ENCODE measurements around the gene CAMTA1.

CAMTA1 gene

DNA sequence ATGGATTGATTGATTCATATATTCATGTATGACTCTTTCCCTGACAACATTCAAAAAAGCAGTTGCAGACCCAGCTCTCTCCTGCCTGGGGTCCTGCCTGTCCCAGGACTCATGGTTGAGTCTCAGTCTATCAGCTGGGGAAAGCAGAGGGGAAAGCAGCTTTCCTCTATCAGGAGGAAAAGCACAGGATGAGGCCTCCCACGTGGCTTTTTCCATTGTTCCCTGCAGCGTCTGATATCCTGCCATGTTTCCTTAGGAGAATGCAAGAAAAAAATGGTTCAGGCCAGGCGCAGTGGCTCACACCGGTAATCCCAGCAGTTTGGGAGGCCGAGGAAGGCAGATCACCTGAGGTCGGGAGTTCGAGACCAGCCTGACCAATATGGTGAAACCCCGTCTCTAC lies 852.8 kb downstream of the CAMTA1 start:
- Histone ChIP-seq H3K27ac (no peak overlapping the region), H3K4me3 (no peak overlapping the region)

DNA sequence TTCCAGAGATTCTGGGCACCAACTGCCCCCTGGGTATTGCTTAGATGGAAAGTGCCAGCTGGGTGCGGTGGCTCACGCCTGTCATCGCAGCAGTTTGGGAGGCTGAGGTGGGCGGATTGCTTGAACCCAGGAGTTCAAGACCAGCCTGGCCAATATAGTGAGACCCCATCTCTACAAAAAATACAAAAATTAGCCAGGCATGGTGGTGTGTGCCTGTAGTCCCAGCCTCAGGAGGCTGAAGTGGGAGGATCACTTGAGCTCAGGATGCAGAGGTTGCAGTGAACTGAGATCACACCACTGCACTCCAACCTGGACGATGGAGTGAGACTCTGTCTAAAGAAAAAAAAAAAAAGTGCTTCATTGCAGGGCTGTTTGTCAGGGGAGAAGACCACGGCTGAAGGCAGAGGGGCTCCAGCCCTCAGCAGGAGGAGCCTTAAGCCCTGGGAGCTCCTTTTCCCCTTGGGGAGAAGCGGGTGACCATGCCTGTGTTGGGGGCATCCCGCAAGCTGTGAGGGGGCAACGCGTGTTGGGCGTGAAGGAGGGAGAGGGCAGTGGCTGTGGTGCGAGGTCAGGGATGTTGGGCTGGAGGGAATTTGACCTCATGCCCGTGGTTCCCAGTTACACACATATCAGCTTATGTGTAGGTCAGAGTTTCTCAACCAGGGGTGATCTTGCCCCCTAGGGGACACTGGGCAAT lies 854.3 kb downstream of the CAMTA1 start:
- H3K4me3 ChIP-seq = no peak overlapping the region
- H3K27ac ChIP-seq = no peak overlapping the region

DNA sequence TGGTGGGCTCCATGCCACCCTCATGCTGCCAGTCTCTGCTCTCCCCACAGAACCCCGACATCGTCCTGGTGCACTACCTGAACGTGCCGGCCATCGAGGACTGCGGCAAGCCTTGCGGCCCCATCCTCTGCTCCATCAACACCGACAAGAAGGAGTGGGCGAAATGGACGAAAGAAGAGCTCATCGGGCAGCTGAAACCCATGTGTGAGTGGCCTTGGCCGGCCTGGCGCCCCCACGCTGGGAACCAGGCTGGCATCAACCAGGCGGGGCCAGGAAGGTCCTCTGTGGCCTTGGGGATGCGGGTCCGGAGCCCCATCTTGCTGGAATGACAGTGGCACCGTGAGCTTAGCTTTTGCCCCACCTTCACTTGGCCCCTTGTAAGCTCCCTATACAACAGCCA lies 855.1 kb downstream of the CAMTA1 start:
- H3K27ac ChIP-seq = no peak overlapping the region

DNA sequence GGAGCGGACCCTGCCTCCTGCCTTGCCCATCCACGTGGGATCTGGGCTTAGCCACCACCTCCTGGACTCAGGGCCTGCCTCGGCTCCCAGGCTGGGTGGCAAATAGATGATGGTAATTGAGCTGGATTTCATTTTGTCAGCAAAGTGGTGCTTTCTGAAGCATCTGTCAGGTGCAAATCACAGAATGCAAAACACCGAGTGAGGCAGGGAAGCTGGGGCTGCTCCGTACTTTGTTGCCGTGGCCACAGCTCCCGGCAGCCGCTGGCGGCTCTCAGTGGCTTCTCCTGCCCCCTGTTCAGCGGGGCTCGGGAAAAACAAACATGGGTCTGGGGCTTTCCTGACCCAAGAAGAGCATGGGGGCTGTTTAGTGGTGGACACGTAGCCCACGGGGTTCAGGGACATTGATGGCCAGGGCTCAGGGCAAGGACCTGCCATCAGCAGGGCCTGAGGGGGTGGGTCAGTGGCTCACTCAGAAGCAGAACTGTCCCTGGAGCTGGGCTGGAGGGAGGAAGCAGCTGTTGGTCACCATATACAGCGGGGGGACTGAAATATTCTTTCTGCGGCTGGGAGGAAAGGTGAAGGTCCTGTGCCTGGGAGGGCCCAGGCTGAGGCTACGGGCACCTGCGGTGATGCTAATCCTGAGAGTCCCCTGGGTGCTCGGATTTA lies 855.8 kb downstream of the CAMTA1 start:
- Histone ChIP-seq H3K4me3 (no peak overlapping the region), H3K27ac (no peak overlapping the region)

More for the DNA sequence above, 855.1 kb downstream of the CAMTA1 start:
- no peak overlapping the region for H3K4me3 ChIP-seq

DNA sequence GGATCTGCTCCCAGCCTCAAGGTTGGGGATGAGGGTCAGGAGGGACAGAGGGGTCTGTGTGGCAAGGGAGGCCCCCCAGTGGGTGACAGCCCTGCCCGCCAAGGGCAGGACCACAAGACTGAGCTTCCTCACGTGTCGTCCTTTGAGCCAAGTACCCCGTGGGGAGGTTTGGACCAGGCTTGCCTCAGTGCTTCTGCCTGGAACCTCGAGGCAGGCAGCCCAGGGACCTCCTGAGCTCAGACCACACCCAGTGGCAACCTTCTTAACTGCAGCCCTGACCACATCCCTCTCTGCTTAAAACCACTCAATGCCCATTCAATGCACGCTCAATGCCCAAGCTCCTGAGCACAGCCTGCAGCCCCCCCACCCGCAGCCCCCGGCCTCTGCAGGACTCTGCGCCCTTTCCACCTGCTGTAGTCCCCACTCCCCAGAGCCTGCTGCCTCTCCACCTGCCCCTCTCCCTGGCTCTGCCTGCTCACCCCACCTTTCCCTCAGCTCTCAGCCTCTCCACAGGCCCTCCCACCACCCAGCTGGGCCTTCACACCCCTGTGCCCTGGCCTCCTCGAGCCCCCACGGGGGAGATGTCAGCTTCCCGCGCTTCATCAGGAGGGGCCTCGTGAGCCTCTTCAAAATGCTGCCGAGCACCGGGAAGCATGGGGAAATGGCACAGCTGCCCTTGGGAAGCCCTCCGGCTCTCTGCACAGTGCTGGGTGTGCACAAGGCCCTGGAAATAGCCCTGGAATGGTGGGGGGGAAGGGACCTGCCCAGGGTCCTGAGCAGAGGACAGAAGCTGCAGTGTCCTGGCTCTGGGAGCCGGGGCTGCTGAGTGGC lies 856.5 kb downstream of the CAMTA1 start:
- Histone ChIP-seq H3K27ac (no peak overlapping the region), H3K4me3 (no peak overlapping the region)

DNA sequence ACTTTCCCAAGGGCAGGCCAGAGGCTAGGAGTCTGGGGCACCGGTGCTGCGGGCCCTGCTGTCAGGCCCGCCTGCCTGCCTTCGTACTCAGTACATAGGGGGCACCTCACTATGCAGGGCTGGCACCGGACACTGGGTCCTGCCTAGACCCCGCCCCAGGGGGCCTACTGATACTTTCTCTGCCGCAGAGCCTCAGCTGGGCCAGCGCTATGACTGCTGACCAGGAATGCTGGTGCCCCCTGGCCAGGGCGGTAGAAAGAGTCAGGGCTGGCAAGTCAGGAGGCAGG lies 857.1 kb downstream of the CAMTA1 start:
- Histone ChIP-seq H3K4me3 (no peak overlapping the region), H3K27ac (no peak overlapping the region)

DNA sequence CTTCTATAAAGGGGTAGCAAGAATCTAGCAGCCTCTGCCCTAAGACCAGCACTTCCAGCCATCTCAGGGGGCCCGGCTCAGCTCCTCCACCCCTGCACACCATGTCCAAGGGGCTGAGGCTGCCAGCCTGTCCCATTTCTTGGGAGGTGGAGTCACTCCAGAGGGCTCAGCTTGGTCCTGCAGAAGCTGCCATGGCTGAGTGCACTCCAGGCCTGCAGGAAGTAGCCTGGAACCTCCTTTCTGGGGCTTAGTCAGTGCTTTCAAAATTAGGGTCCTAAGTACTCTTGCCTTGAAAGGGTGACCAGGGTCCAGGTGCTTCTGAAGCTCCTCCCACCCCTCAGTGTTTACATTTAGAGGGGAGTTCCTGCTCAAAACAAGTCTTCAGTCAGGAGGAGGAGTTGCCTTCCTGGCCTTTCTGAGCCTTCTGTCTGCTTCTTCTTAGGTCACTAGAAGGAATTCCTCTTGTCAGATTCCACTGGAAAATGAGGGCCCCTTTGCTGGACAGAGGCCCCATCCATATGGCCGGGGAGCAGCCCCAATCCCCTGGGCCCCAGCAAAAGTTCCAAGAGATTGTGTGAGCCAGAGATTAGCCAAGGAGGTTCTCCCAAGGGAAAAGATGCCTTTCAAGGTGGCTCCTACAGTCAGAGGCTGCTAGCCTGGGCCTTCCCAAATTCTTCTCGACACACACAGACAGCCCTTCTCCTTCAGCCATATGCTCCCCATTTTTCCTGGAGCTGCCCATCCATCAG lies 857.7 kb downstream of the CAMTA1 start:
- no peak overlapping the region for H3K4me3 ChIP-seq
- no peak overlapping the region for H3K27ac ChIP-seq

DNA sequence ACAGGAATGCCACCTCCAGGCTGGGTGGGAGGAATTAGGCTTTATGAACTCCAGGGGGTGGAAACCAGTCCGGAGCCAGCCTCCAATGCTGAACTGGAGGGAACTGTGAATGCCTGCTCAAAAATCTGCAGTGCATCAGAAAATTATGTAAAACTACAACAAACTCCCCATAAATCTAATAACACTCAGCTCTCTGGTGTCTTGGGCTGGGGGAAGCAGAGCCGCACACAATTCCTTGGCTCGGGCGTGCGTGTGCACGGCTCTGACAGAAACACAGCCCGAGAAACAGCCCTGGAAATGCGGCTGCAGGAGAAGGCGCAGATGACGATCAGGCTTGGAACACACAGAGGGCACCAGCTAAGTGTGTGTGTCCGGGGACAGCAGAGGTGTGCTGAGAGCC lies 858.3 kb downstream of the CAMTA1 start:
- Histone ChIP-seq H3K4me3 (no peak overlapping the region), H3K27ac (no peak overlapping the region)

DNA sequence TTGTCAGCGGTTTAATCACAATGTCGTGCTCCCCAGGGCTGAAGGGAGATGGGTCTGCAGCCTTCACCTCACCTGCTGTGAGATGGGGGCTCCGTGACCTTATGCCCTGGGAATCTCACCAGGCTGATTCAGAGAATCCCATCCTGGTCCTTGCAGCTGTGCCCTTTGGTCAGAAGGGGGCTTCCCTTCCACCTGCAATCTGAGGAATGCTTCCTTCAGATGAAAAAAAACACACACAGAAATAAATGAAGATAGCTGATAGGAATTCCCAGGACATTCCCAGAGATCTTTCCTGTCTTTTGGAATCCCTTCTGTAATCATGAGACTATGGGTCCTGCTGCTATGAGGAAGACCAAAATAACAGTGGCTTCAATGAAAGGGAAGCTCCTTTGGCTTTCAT lies 858.8 kb downstream of the CAMTA1 start:
- Histone ChIP-seq H3K27ac (no peak overlapping the region), H3K4me3 (no peak overlapping the region)

DNA sequence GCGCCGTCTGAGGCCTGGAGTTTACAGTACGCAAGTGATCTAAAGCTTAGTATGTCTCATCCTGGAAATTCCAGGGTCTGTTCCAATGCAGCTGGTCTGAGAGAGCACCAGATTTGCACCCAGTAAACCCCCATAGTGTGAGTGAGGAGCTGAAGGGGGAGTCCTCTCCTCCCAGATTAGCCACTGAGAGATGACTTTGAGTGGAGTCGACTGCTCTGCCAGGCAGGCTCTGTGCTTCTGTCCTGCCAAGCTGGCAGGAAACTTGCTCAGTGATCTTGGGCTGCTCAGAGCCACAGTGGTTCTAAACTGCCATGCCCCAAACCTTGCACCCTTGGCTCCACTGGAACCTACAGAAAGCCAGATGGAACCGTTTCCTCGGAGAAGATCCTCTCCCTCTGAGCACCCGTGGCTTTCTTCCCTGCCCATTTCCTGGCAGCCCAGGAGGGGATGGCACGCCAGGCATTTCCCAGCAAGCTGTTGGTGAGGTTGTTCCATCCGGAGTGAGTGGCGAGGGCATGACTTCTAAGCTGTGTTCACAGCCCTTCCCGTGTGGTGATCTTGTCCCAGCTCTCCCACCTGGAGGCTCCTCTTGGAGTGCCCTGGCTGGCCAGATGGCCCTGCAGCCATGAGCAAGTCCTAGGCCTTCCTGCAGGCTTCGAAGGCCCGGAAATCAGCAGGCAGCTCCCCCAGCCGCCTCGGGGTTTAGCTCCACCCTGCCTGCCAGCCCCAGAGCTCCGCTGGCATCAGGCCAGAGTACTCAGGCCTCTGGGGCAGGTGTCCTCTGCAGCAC lies 859.9 kb downstream of the CAMTA1 start:
- Histone ChIP-seq H3K27ac (no peak overlapping the region), H3K4me3 (no peak overlapping the region)

DNA sequence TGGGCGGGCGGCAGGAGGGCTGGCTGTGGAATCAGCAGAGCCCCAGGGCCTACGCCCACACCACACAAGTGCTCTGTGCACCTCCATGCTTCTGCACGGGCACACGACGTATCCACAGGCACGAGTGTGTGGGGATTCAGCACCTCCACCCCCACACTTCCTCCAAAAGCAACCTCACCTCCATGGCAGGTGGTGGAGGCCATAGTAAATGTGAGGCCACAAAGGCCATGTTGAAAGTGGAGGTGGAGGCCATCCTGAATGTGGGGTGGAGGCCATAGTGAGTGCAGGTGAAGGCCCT lies 860.4 kb downstream of the CAMTA1 start:
- H3K4me3 ChIP-seq = no peak overlapping the region
- H3K27ac ChIP-seq = no peak overlapping the region

DNA sequence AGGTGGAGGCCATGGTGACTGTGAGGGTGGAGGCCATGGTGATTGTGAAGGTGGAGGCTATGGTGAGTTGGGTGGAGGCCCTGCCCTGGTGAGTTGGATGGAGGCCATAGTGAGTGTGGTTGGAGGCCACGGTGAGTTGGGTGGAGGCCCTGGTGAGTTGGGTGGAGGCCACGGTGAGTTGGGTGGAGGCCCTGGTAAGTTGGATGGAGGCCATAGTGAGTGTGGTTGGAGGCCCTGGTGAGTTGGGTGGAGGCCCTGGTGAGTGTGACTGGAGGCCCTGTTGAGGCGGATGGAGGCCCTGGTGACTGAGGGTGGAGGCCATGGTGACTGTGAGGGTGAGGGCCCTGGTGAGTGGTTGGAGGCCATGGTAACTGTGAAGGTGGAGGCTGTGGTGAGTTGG lies 860.9 kb downstream of the CAMTA1 start:
- no peak overlapping the region for H3K4me3 ChIP-seq
- no peak overlapping the region for H3K27ac ChIP-seq

DNA sequence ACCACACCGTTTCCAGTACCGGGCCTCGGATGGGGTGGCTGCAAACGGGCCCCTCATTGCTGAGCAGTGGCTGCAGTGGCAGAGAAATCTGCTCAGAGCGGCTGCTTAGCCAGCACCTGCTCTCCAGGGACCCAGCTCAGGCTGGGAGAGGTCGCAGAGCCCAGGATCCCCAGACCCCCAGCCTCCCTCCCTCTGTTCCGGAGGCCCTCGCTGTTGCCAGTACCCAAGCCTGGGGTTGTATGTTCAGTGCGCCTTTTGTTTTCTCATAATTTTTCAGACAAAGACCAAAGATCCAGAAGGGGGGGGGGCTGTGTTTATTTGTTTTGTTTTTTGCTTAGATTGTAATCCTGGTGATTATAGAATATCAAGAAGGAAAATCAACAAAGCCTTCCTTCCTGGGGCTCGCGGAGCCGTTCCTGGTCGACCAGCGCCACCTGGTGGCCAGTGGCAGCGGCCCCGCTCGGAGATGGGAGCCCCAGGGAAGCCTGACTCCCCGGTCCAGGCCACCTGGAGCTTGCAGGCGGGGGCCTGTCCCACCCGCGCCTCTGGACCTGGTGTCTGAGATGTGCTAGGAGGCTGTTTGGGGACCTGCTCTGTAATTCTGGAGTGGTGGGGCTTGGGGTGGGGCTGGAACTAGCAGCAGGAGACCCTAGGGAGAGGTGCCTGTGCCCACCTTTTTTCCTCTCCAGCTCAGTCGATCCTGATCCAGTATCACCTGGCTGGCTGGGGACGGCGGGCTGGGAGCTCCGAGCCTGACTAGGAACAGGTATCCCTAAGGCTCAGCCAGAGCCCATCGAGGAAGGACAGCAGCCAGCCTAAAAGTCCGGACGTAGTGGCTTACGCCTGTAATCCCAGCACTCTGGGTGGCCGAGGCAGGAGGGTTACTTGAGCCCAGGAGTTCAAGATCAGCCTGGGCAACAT lies 862.0 kb downstream of the CAMTA1 start:
- no peak overlapping the region for H3K4me3 ChIP-seq
- H3K27ac ChIP-seq = no peak overlapping the region

DNA sequence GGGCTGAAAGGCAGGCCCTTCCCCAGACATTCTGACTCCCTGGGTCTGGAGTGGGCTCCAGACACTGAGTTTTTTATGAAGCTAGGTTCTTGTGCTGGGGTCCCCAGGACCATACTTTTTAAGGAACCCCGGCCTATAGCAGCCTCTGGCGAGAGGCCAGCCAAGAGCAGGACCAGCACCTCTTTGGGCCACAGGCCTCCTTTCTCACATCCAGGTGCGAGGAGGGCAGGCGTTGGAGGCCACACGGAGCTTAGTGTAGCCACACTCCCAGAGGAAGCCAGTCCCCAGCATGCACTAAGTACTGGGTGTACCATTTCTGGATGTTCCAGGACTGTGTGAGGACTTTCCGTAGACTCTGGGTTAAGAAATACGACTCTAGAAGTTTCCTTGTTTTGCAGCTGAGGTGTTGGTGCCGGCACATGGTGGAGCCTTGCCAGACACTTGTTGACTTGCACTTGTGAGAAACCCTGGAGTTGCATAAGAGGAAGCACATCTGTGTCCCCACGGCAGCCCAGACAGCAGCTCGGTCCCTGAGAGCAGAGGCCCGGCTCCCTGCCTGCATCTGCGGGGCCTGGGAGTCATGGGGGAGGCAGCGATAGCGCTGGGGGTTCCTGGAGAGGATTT lies 863.6 kb downstream of the CAMTA1 start:
- Histone ChIP-seq H3K4me3 (no peak overlapping the region), H3K27ac (no peak overlapping the region)

DNA sequence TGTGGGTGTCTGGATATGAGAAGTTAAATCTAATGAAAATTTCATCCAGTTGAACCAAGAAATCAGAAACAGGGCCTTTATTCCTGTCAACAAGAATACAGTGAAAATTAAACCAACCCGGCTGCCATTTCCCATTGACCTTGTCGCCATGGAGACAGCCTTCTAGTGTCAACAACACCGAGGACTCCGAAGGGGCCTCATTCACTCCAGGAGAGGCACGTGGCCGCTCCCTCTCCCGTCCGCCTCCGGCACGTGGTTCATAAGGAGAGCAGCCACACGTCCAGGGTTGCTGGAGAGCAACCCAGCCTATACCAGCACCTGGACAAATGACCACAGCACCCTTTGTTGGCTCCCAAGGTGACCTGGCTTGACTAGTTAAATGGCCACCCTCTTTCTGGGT lies 865.5 kb downstream of the CAMTA1 start:
- no peak overlapping the region for H3K27ac ChIP-seq

DNA sequence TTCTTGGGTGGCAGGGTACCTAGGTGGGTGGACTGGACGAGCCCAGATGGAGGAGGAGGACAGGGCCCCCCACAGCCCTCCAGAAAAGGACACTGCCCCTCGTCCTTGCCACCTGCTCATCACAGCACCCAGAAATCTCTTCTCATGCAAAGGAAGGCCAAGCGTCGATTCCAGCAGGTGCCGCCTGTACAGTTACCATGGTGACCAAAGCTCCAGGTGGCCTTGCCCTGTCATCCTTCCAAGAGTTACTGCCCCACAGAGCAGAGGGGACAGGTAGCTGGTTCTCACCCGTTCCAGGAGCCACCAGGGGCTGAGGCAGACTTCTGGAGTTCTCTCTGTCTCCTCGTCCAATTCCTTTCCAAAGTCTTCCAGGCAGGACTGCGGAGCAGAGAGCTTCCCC lies 865.9 kb downstream of the CAMTA1 start:
- Histone ChIP-seq H3K27ac (no peak overlapping the region), H3K4me3 (no peak overlapping the region)

More for the DNA sequence above, 865.5 kb downstream of the CAMTA1 start:
- no peak overlapping the region for H3K4me3 ChIP-seq

DNA sequence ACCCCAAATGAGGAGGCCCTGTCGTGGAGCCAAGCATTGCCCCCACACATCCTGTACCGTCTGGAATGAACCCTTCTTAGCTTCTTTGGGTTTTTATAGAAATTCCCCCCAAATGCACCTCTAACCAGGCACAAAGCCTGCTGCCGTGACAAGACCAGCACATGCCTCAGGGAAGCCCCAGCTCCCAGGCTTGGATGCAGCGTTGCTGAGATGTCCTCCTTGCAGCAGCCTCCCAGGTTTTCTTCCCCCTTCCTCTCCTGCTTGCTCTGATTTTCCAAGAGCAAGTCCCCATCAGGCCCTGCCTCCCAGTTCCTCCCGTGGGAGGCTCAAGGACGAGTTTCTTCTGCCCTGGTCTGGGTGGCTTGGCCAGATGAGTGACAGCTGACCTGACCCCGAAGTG lies 866.8 kb downstream of the CAMTA1 start:
- no peak overlapping the region for H3K27ac ChIP-seq
- no peak overlapping the region for H3K4me3 ChIP-seq

DNA sequence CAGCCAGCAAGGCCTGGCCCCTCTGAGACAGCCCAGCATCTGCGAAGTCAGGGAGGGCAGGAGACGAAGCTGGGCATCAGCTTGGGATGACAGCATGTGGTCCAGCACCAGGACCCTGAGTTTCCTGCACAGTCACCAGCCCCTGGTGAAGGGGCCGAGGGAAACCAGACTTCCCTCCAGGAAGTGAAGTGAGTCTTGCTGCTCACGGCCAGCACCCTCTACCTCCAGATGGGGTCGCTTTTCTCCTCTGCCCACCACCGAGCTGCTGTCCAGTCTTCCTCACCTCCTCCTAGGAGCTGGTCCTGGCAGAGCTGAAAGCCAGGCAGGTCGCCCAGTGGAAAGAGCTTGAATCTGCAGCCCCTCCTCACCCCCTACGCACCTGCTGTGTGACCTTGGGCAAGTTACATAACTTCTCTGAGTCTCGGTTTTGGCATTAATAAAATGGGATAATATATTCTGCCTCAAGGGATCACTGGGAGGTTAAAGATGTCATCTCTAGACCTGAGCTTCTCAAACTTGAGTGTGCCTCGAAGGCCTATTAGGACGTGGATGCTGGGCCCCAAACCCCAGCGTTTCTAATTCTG lies 867.4 kb downstream of the CAMTA1 start:
- H3K4me3 ChIP-seq = no peak overlapping the region
- H3K27ac ChIP-seq = no peak overlapping the region
